Measurements from ENCODE around the gene RWDD4.

DNA sequence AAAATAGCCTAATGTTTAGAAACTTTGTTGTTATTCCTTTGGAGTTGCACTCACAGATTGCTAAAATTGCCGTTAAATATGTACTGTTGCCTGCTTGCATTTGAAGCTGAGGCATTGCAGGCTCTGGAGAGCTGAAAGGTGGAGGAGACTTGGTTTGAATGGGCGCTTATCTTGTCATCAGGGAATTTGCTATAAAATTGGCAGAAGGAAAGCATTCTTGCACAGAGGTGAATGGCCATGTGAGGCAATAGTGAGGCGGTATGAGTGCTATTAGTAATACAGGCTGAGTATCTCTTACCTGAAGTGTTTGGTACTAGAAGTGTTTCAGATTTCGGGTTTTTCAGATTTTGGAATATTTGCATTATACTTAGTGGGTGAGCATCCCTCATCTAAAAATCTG, 41.4 kb upstream of the RWDD4 start:
- TF ChIP-seq, protein P1, sequence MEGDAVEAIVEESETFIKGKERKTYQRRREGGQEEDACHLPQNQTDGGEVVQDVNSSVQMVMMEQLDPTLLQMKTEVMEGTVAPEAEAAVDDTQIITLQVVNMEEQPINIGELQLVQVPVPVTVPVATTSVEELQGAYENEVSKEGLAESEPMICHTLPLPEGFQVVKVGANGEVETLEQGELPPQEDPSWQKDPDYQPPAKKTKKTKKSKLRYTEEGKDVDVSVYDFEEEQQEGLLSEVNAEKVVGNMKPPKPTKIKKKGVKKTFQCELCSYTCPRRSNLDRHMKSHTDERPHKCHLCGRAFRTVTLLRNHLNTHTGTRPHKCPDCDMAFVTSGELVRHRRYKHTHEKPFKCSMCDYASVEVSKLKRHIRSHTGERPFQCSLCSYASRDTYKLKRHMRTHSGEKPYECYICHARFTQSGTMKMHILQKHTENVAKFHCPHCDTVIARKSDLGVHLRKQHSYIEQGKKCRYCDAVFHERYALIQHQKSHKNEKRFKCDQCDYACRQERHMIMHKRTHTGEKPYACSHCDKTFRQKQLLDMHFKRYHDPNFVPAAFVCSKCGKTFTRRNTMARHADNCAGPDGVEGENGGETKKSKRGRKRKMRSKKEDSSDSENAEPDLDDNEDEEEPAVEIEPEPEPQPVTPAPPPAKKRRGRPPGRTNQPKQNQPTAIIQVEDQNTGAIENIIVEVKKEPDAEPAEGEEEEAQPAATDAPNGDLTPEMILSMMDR (IDR thresholded peaks at IDR 0.05) = no peak
- TF ChIP-seq POLR2A (IDR thresholded peaks at IDR 0.05) = no peak

Measured in uterus (tissue), 2 donors.